Parathyroid adenoma (tissue), 2 donors: ENCODE data around the gene RSPH6A.

Source experiments
- H2AFZ ChIP-seq: fragments of 300-600 bp; sonication (generic); one replicate; pipeline ENCODE4 v1.7.0; 2017; ENCODE audit warnings: antibody characterized with exemption, mild to moderate bottlenecking
- H3K27ac ChIP-seq: fragments of 300-600 bp; sonication (generic); one replicate; pipeline ENCODE4 v1.7.0; 2017
- H3K27me3 ChIP-seq: fragments of 300-600 bp; sonication (generic); one replicate; pipeline ENCODE4 v1.7.0; 2017; ENCODE audit warnings: low read length; ENCODE audit not compliant: control insufficient read depth, insufficient read depth
- H3K36me3 ChIP-seq: fragments of 300-600 bp; sonication (generic); one replicate; pipeline ENCODE4 v1.7.0; 2017; ENCODE audit warnings: low read length; ENCODE audit not compliant: control insufficient read depth, insufficient read depth
- H3K4me1 ChIP-seq: fragments of 300-600 bp; sonication (generic); one replicate; pipeline ENCODE4 v1.7.0; 2017; ENCODE audit warnings: control low read depth
- H3K4me2 ChIP-seq: fragments of 300-600 bp; sonication (generic); one replicate; pipeline ENCODE4 v1.7.0; 2017; ENCODE audit warnings: low read length
- H3K4me3 ChIP-seq: fragments of 300-600 bp; sonication (generic); one replicate; pipeline ENCODE4 v1.7.0; 2017; ENCODE audit warnings: low read depth, low read length
- H3K79me2 ChIP-seq: fragments of 300-600 bp; sonication (generic); one replicate; pipeline ENCODE4 v1.7.0; 2017; ENCODE audit warnings: control low read depth
- H3K9ac ChIP-seq: fragments of 300-600 bp; sonication (generic); one replicate; pipeline ENCODE4 v1.7.0; 2017; ENCODE audit warnings: mild to moderate bottlenecking
- H3K9me3 ChIP-seq: fragments of 300-600 bp; sonication (generic); one replicate; pipeline ENCODE4 v1.7.0; 2017; ENCODE audit warnings: low read length; ENCODE audit not compliant: control insufficient read depth
- TF ChIP-seq, protein P1 (sequence below): fragments of 300-600 bp; sonication (generic); IDR thresholded peaks from one replicate; pipeline ENCODE4 v1.7.0; 2017; ENCODE audit warnings: antibody characterized with exemption, mild to moderate bottlenecking
- donor health status: primary hyperparathyroidism.

The RSPH6A gene

DNA sequence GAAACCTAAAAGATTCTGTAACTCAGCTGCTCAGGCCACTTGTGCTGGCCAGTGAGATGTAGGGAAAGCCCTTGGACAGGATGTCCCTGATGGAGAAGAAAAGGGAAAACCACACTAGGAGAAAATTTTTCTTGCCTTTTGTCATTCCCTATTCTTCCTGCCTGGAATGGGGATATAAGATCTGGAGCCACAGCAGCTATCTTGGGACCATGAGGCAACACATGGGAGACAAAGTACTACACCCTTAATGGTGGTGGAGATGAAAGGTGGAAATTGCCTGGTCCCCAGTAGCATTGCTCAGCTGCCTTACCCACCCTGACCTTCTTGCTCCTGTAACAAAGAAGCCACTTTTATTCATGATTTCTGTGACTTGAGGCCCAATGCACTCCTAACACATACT is 9.4 kb downstream of the RSPH6A start:
- Histone ChIP-seq H3K9me3 (no peaks in the 10 kb centered on the region), H2AFZ (no peak overlapping the region), H3K36me3 (no peaks in the 10 kb centered on the region), H3K4me3 (no peak overlapping the region), H3K27ac (no peak overlapping the region), H3K4me1 (no peaks in the 10 kb centered on the region), H3K4me2 (no peak overlapping the region), H3K79me2 (no peaks in the 10 kb centered on the region), H3K27me3 (no peaks in the 10 kb centered on the region), H3K9ac (no peak overlapping the region)
- TF ChIP-seq, protein P1, sequence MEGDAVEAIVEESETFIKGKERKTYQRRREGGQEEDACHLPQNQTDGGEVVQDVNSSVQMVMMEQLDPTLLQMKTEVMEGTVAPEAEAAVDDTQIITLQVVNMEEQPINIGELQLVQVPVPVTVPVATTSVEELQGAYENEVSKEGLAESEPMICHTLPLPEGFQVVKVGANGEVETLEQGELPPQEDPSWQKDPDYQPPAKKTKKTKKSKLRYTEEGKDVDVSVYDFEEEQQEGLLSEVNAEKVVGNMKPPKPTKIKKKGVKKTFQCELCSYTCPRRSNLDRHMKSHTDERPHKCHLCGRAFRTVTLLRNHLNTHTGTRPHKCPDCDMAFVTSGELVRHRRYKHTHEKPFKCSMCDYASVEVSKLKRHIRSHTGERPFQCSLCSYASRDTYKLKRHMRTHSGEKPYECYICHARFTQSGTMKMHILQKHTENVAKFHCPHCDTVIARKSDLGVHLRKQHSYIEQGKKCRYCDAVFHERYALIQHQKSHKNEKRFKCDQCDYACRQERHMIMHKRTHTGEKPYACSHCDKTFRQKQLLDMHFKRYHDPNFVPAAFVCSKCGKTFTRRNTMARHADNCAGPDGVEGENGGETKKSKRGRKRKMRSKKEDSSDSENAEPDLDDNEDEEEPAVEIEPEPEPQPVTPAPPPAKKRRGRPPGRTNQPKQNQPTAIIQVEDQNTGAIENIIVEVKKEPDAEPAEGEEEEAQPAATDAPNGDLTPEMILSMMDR = no peak

- no peaks in the 10 kb centered on the region for H3K9me3 ChIP-seq
- no peak overlapping the region for H3K9ac ChIP-seq
- no peaks in the 10 kb centered on the region for H3K27me3 ChIP-seq
- no peak overlapping the region for H3K4me3 ChIP-seq
- no peaks in the 10 kb centered on the region for H3K36me3 ChIP-seq
- H2AFZ ChIP-seq = no peak overlapping the region
- no peaks in the 10 kb centered on the region for H3K4me1 ChIP-seq
- H3K27ac ChIP-seq = no peak overlapping the region
- TF ChIP-seq, protein P1 = no peak
- no peaks in the 10 kb centered on the region for H3K79me2 ChIP-seq
- H3K4me2 ChIP-seq = no peak overlapping the region
Observed at GRCh38 chr19:45804959-45805230, 10.2 kb downstream of the RSPH6A start.

GRCh38 chr19:45804140-45804958 is 10.8 kb downstream of the RSPH6A start:
- no peaks in the 10 kb centered on the region for H3K4me1 ChIP-seq
- H3K27ac ChIP-seq = no peak overlapping the region
- TF ChIP-seq, protein P1 = no peak
- no peaks in the 10 kb centered on the region for H3K36me3 ChIP-seq
- H3K9ac ChIP-seq = no peak overlapping the region
- H3K9me3 ChIP-seq = no peaks in the 10 kb centered on the region
- no peak overlapping the region for H3K4me3 ChIP-seq
- no peaks in the 10 kb centered on the region for H3K79me2 ChIP-seq
- no peaks in the 10 kb centered on the region for H3K27me3 ChIP-seq
- no peak overlapping the region for H2AFZ ChIP-seq
- no peak overlapping the region for H3K4me2 ChIP-seq

GRCh38 chr19:45801603-45802175 is 13.4 kb downstream of the RSPH6A start:
- H3K9me3 ChIP-seq = no peaks in the 10 kb centered on the region
- no peak overlapping the region for H2AFZ ChIP-seq
- TF ChIP-seq, protein P1 = no peak
- no peaks in the 10 kb centered on the region for H3K36me3 ChIP-seq
- peaks cover 3% of the 10 kb centered on the region for H3K4me1 ChIP-seq
- no peaks in the 10 kb centered on the region for H3K79me2 ChIP-seq
- H3K27ac ChIP-seq = no peak overlapping the region
- no peak overlapping the region for H3K4me2 ChIP-seq
- H3K4me3 ChIP-seq = no peak overlapping the region
- H3K9ac ChIP-seq = no peak overlapping the region
- no peaks in the 10 kb centered on the region for H3K27me3 ChIP-seq
